GM19099 (cell line): Measurements from ENCODE around the gene CRYL1.

Experiments
- POLR2A ChIP-seq: IDR thresholded peaks from 3 replicates; pipeline ENCODE4 v1.6.1; 2011; ENCODE audit warnings: low read depth; ENCODE audit not compliant: insufficient read length; ENCODE audit errors: extremely low read depth

Gene CRYL1

GRCh38 chr13:20395061-20395916, 130.4 kb downstream of the CRYL1 start:
- TF ChIP-seq POLR2A = no peak

GRCh38 chr13:20394506-20394905, 131.2 kb downstream of the CRYL1 start:
- no peak for TF ChIP-seq POLR2A

- TF ChIP-seq POLR2A = no peak
Measured at GRCh38 chr13:20394169-20394501, 131.5 kb downstream of the CRYL1 start.

- TF ChIP-seq POLR2A = no peak
Measured at GRCh38 chr13:20393273-20394168, 132.1 kb downstream of the CRYL1 start.

- TF ChIP-seq POLR2A = no peak
Measured at GRCh38 chr13:20392530-20392929, 133.1 kb downstream of the CRYL1 start.

- no peak for TF ChIP-seq POLR2A
Measured at GRCh38 chr13:20391597-20392452, 133.8 kb downstream of the CRYL1 start.

GRCh38 chr13:20390526-20391175, 135.0 kb downstream of the CRYL1 start:
- no peak for TF ChIP-seq POLR2A

- TF ChIP-seq POLR2A = no peak
Measured at GRCh38 chr13:20389696-20390525, 135.7 kb downstream of the CRYL1 start.

GRCh38 chr13:20388184-20388583, 137.5 kb downstream of the CRYL1 start:
- no peak for TF ChIP-seq POLR2A

GRCh38 chr13:20387441-20387971, 138.2 kb downstream of the CRYL1 start:
- no peak for TF ChIP-seq POLR2A

- TF ChIP-seq POLR2A = no peak
Measured at GRCh38 chr13:20387006-20387405, 138.7 kb downstream of the CRYL1 start.

- TF ChIP-seq POLR2A = no peak
Measured at GRCh38 chr13:20383058-20383457, 142.6 kb downstream of the CRYL1 start.

- no peak for TF ChIP-seq POLR2A
Measured at GRCh38 chr13:20381401-20381800, 144.3 kb downstream of the CRYL1 start.
